Endothelial cell of umbilical vein (primary cell): ENCODE data around the gene DAB1. TPM values are rescaled to one million over a fixed set of nuclear protein-coding genes. Genes with fewer than 3 reads are reported as not detected.

Experiments used
- BruUV-seq: library from RNA; stranded (reverse); fragments of 400-500 nt; replicated peaks from 2 replicates; lab custom pipeline; 2021; lab: Mats Ljungman, UMichigan
- CTCF ChIA-PET: fragments of 300-600, 350-600 bp; sonication (Branson Sonifier 250); formaldehyde crosslinking; loops from one replicate; lab custom pipeline; 2021; ENCODE audit warnings: antibody characterized with exemption, inconsistent platforms; lab: Charles Lee
- POLR2A ChIA-PET: fragments of 300-600, 350-600 bp; sonication (Branson Sonifier 250); formaldehyde crosslinking; loops from one replicate; lab custom pipeline; 2021; ENCODE audit warnings: antibody characterized with exemption, inconsistent platforms; lab: Charles Lee
- DNase-seq: peaks from one replicate; pipeline ENCODE4 v3.0.0-alpha.2; 2011; ENCODE audit warnings: low read depth, low spot score
- FAIRE-seq: peaks from 2 replicates; lab custom pipeline; 2011; peaks lifted over from hg19 to GRCh38; lab: Jason Lieb, UNC
- H2AFZ ChIP-seq: 2 replicates; pipeline ENCODE4 v1.6.0; 2012; ENCODE audit warnings: low read depth, low read length, control low read depth, inconsistent platforms
- H3K27ac ChIP-seq: 2 replicates; pipeline ENCODE4 v1.5.1; 2011; ENCODE audit warnings: low read depth, mild to moderate bottlenecking, control low read depth, low read length, moderate library complexity; ENCODE audit not compliant: insufficient read depth
- H3K27me3 ChIP-seq, 2 experiments: 2 replicates each; pipeline versions ENCODE4 v1.6.0 to v1.6.1; 2011; ENCODE audit warnings: low read length in 2 of 2, mixed read lengths in 1 of 2; ENCODE audit not compliant: control insufficient read depth in 2 of 2, insufficient read depth in 2 of 2
- H3K36me3 ChIP-seq, 2 experiments: 2 replicates in 1 of 2; 3 replicates in 1 of 2; pipeline ENCODE4 v1.5.1; 2011; ENCODE audit warnings: low read length in 2 of 2, mild to moderate bottlenecking in 1 of 2, moderate library complexity in 1 of 2; ENCODE audit not compliant: control insufficient read depth in 2 of 2, insufficient read depth in 2 of 2; ENCODE audit errors: extremely low read depth in 1 of 2
- H3K4me1 ChIP-seq: 3 replicates; pipeline ENCODE4 v1.5.1; 2011; ENCODE audit warnings: mild to moderate bottlenecking, low read length; ENCODE audit not compliant: control insufficient read depth, insufficient read depth; ENCODE audit errors: extremely low read depth
- H3K4me2 ChIP-seq: 2 replicates; pipeline ENCODE4 v1.6.1; 2011; ENCODE audit warnings: low read length, control low read depth, mixed read lengths; ENCODE audit not compliant: insufficient read depth
- H3K4me3 ChIP-seq, 3 experiments: fragments of 200-600 bp in 1 of 3; sonication (generic), shearing (Covaris generic) in 1 of 3; replicated peaks in 1 of 3; 2 replicates each; pipeline ENCODE4 v1.5.1; 2011 to 2016; ENCODE audit warnings: control low read depth in 3 of 3, low read length in 3 of 3, mild to moderate bottlenecking in 2 of 3, inconsistent platforms in 1 of 3, low read depth in 1 of 3, moderate library complexity in 1 of 3; ENCODE audit not compliant: insufficient read depth in 1 of 3
- H3K79me2 ChIP-seq: 2 replicates; pipeline ENCODE4 v1.6.0; 2012; ENCODE audit warnings: low read length, inconsistent platforms; ENCODE audit not compliant: control insufficient read depth, insufficient read depth
- H3K9ac ChIP-seq: replicated peaks from 2 replicates; pipeline ENCODE3; 2011; ENCODE audit warnings: low read length, control low read depth; ENCODE audit not compliant: insufficient read depth; ENCODE audit errors: extremely low read depth
- H3K9me1 ChIP-seq: replicated peaks from 3 replicates; pipeline ENCODE4 v1.6.0; 2011; ENCODE audit warnings: mild to moderate bottlenecking, low read length; ENCODE audit not compliant: control insufficient read depth, insufficient read depth; ENCODE audit errors: extremely low read depth
- H3K9me3 ChIP-seq: replicated peaks from 2 replicates; pipeline ENCODE4 v1.5.1; 2012; ENCODE audit warnings: low read length, inconsistent platforms; ENCODE audit not compliant: control insufficient read depth, insufficient read depth
- H4K20me1 ChIP-seq: replicated peaks from 2 replicates; pipeline ENCODE3; 2011; ENCODE audit warnings: mild to moderate bottlenecking, low read length; ENCODE audit not compliant: control insufficient read depth, insufficient read depth; ENCODE audit errors: extremely low read depth
- CTCF ChIP-seq, 2 donors: IDR thresholded peaks; 1 replicate in 1 of 2; 2 replicates in 1 of 2; pipeline ENCODE4 v1.5.1; 2011; ENCODE audit warnings: low read length in 2 of 2, mild to moderate bottlenecking in 2 of 2, moderate library complexity in 2 of 2, control low read depth in 1 of 2, inconsistent platforms in 1 of 2, low read depth in 1 of 2; ENCODE audit not compliant: insufficient read depth in 1 of 2; ENCODE audit errors: extremely low read depth in 1 of 2
- EZH2 ChIP-seq: IDR thresholded peaks from 2 replicates; pipeline ENCODE4 v1.6.1; 2012; ENCODE audit warnings: borderline replicate concordance, low read depth, mild to moderate bottlenecking, moderate library complexity, low read length, inconsistent platforms; ENCODE audit not compliant: severe bottlenecking
- FOS ChIP-seq: IDR thresholded peaks from 2 replicates; pipeline ENCODE4 v1.6.1; 2011; ENCODE audit warnings: mild to moderate bottlenecking, low read length, moderate library complexity, borderline replicate concordance; ENCODE audit not compliant: insufficient read depth
- GATA2 ChIP-seq: IDR thresholded peaks from 2 replicates; pipeline ENCODE4 v1.7.0; 2011; ENCODE audit warnings: low read depth, mild to moderate bottlenecking, moderate library complexity, mixed read lengths, low read length; ENCODE audit not compliant: insufficient read length, insufficient read depth
- JUN ChIP-seq: IDR thresholded peaks from 2 replicates; pipeline ENCODE4 v1.6.1; 2011; ENCODE audit warnings: borderline replicate concordance, low read depth; ENCODE audit not compliant: insufficient read length, insufficient read depth
- MAX ChIP-seq: IDR thresholded peaks from 2 replicates; pipeline ENCODE4 v1.6.1; 2011; ENCODE audit not compliant: insufficient read depth, insufficient read length
- MYC ChIP-seq: IDR thresholded peaks from one replicate; pipeline ENCODE4 v1.6.1; 2011; ENCODE audit warnings: mild to moderate bottlenecking, low read depth, low read length
- POLR2A ChIP-seq: IDR thresholded peaks from 2 replicates; pipeline ENCODE4 v1.6.1; 2012; ENCODE audit warnings: low read depth, mild to moderate bottlenecking, control low read depth, low read length
- POLR2AphosphoS5 ChIP-seq: IDR thresholded peaks from 2 replicates; pipeline ENCODE4 v1.6.1; 2012; ENCODE audit warnings: low read depth, mild to moderate bottlenecking, control low read depth, low read length, moderate library complexity; ENCODE audit not compliant: insufficient read depth
- dilution Hi-C: fragments of 300-500 bp; cut with MboI; formaldehyde crosslinking; loops from one replicate; pipeline ENCODE4 v1.15.0; 2019; ENCODE audit warnings: low sequenced_read_pairs; ENCODE audit not compliant: extremely low pct_ligation_motif_present
- intact Hi-C: fragments of 100-400 bp; cut with micrococcal nuclease; formaldehyde crosslinking; loops from one replicate; pipeline ENCODE4 v1.10.0; 2022
- polyA plus RNA-seq, 4 experiments: library from polyadenylated mRNA; depleted of rRNA in 3 of 4; stranded (reverse) in 3 of 4; unstranded in 1 of 4; fragments of >200 nt; gene quantifications; 2 replicates each; pipeline versions ENCODE4 v1.2.1 to v1.2.3, GENCODE V29; 2011 to 2012; ENCODE audit warnings: missing spikeins in 1 of 4
- total RNA-seq: library from RNA; stranded (reverse); gene quantifications from 2 replicates; pipeline ENCODE4 v1.2.3, GENCODE V29; 2021

Gene DAB1
- total and polyA plus RNA-seq, 2 donors (not counting 3 experiments of a cell fraction or from before 2014, with no cell fraction given): not detected

GRCh38 chr1:57285992-57286391, 137.9 kb downstream of the DAB1 start:
- intact Hi-C loops: no loop called here
- POLR2A ChIA-PET: no interaction called here
- FAIRE-seq: no peak

GRCh38 chr1:57282411-57282810, 141.4 kb downstream of the DAB1 start:
- ChIA-PET CTCF (no interaction called here), POLR2A (no interaction called here)
- dilution Hi-C loops (no loop called here), intact Hi-C loops (no loop called here)
- H3K79me2 ChIP-seq: no peaks in the 10 kb centered on the region
- BruUV-seq: no TSS peak
- H3K4me2 ChIP-seq: no peak overlapping the region
- no peak overlapping the region for H3K4me3 ChIP-seq
- DNase-seq (no peak), FAIRE-seq (no peak)
- H3K36me3 ChIP-seq: no peaks in the 10 kb centered on the region
- H3K27ac ChIP-seq: no peak overlapping the region
- no peaks in the 10 kb centered on the region for H3K27me3 ChIP-seq
- no peaks in the 10 kb centered on the region for H3K4me1 ChIP-seq
- no peaks in the 10 kb centered on the region for H3K9me1 ChIP-seq
- TF ChIP-seq MAX (no peak), FOS (no peak), MYC (no peak), JUN (no peak), POLR2AphosphoS5 (no peak), POLR2A (no peak), GATA2 (no peak), EZH2 (no peak), CTCF (IDR thresholded peaks at IDR 0.05; ENCODE audit: extremely low read depth in 1 of 2, insufficient read depth in 1 of 2, low read depth in 1 of 2, low read length in 2 of 2) (no peak)
- H4K20me1 ChIP-seq: no peaks in the 10 kb centered on the region
- H3K9me3 ChIP-seq: no peaks in the 10 kb centered on the region
- H2AFZ ChIP-seq: no peak overlapping the region
- no peak overlapping the region for H3K9ac ChIP-seq

More at GRCh38 chr1:57285992-57286391, 137.9 kb downstream of the DAB1 start:
- dilution Hi-C loops: no loop called here
- CTCF ChIA-PET: no interaction called here
- Histone ChIP-seq H3K4me3 (no peak overlapping the region), H3K4me1 (no peaks in the 10 kb centered on the region), H4K20me1 (no peaks in the 10 kb centered on the region), H3K9ac (no peak overlapping the region), H3K36me3 (no peaks in the 10 kb centered on the region), H2AFZ (no peak overlapping the region), H3K79me2 (no peaks in the 10 kb centered on the region), H3K27me3 (no peaks in the 10 kb centered on the region), H3K27ac (no peak overlapping the region), H3K4me2 (no peak overlapping the region), H3K9me3 (no peaks in the 10 kb centered on the region), H3K9me1 (no peaks in the 10 kb centered on the region)
- no TSS peak for BruUV-seq
- TF ChIP-seq POLR2AphosphoS5: no peak
- TF ChIP-seq JUN: no peak
- TF ChIP-seq CTCF (IDR thresholded peaks at IDR 0.05; ENCODE audit: extremely low read depth in 1 of 2, insufficient read depth in 1 of 2, low read depth in 1 of 2, low read length in 2 of 2): no peak
- no peak for DNase-seq
